Measurements from ENCODE around the gene MICU1. TPM values are rescaled to one million over a fixed set of nuclear protein-coding genes. Genes with fewer than 3 reads are reported as not detected.
"Not testable (repeated sequence)": the region's sequence is repeated elsewhere in the genome, so short reads cannot be mapped to it uniquely, and the experiment has no call there.

The MICU1 gene
- total RNA-seq, 1 donor from 2014 or later: 59.5 TPM

- no peak for ATAC-seq
- intact Hi-C loops (cut with DNase I): no loop called here
Measured at GRCh38 chr10:72421885-72422540, 203.9 kb downstream of the MICU1 start.

GRCh38 chr10:72419241-72419640, 206.6 kb downstream of the MICU1 start:
- intact Hi-C loops (cut with DNase I): no loop called here
- DNase-seq (ENCODE audit: low spot score) (no peak), ATAC-seq (no peak)

More at GRCh38 chr10:72421885-72422540, 203.9 kb downstream of the MICU1 start:
- no peak for DNase-seq (ENCODE audit: low spot score)

- ATAC-seq (no peak), DNase-seq (ENCODE audit: low spot score) (no peak)
- intact Hi-C loops (cut with DNase I): no loop called here
Measured at GRCh38 chr10:72418679-72419078, 207.2 kb downstream of the MICU1 start.

GRCh38 chr10:72417971-72418370, 207.9 kb downstream of the MICU1 start:
- DNase-seq (ENCODE audit: low spot score): no peak
- no peak for ATAC-seq
- intact Hi-C loops (cut with DNase I): no loop called here

GRCh38 chr10:72416661-72417060, 209.2 kb downstream of the MICU1 start:
- DNase-seq (ENCODE audit: low spot score) (no peak), ATAC-seq (no peak)
- intact Hi-C loops (cut with DNase I): no loop called here

GRCh38 chr10:72414642-72415041, 211.2 kb downstream of the MICU1 start:
- intact Hi-C loops (cut with DNase I): no loop called here
- DNase-seq (ENCODE audit: low spot score) (no peak), ATAC-seq (no peak)

GRCh38 chr10:72409167-72409566, 216.7 kb downstream of the MICU1 start:
- intact Hi-C loops (cut with DNase I): no loop called here
- ATAC-seq: no peak

GRCh38 chr10:72407927-72408600, 217.8 kb downstream of the MICU1 start:
- ATAC-seq (no peak), DNase-seq (ENCODE audit: low spot score) (no peak)
- intact Hi-C loops (cut with DNase I): no loop called here

More at GRCh38 chr10:72409167-72409566, 216.7 kb downstream of the MICU1 start:
- no peak for DNase-seq (ENCODE audit: low spot score)

- intact Hi-C loops (cut with DNase I): no loop called here
- ATAC-seq: no peak
- DNase-seq (ENCODE audit: low spot score): no peak
Measured at GRCh38 chr10:72407471-72407870, 218.4 kb downstream of the MICU1 start.

- intact Hi-C loops (cut with DNase I); ATAC-seq; DNase-seq (ENCODE audit: low spot score): not testable (repeated sequence)
Measured at GRCh38 chr10:72395581-72395980, 230.3 kb downstream of the MICU1 start.

- ATAC-seq (no peak), DNase-seq (ENCODE audit: low spot score) (no peak)
- intact Hi-C loops (cut with DNase I): no loop called here
Measured at GRCh38 chr10:72392571-72392970, 233.3 kb downstream of the MICU1 start.

- DNase-seq (ENCODE audit: low spot score) (no peak), ATAC-seq (no peak)
- intact Hi-C loops (cut with DNase I): no loop called here
Measured at GRCh38 chr10:72390764-72391163, 235.1 kb downstream of the MICU1 start.

GRCh38 chr10:72389716-72390115, 236.2 kb downstream of the MICU1 start:
- no peak for DNase-seq (ENCODE audit: low spot score)
- ATAC-seq: no peak
- intact Hi-C loops (cut with DNase I): no loop called here

GRCh38 chr10:72389014-72389413, 236.9 kb downstream of the MICU1 start:
- intact Hi-C loops (cut with DNase I): no loop called here
- DNase-seq (ENCODE audit: low spot score) (no peak), ATAC-seq (no peak)

GRCh38 chr10:72388062-72388461, 237.8 kb downstream of the MICU1 start:
- ATAC-seq: no peak
- intact Hi-C loops (cut with DNase I): no loop called here
- no peak for DNase-seq (ENCODE audit: low spot score)

GRCh38 chr10:72386916-72387586, 238.8 kb downstream of the MICU1 start:
- ATAC-seq (no peak), DNase-seq (ENCODE audit: low spot score) (no peak)
- intact Hi-C loops (cut with DNase I): no loop called here

GRCh38 chr10:72385724-72386123, 240.2 kb downstream of the MICU1 start:
- intact Hi-C loops (cut with DNase I): no loop called here
- DNase-seq (ENCODE audit: low spot score): no peak
- ATAC-seq: no peak

- intact Hi-C loops (cut with DNase I); ATAC-seq; DNase-seq (ENCODE audit: low spot score): not testable (repeated sequence)
Measured at GRCh38 chr10:72384982-72385381, 240.9 kb downstream of the MICU1 start.

GRCh38 chr10:72379776-72380175, 246.1 kb downstream of the MICU1 start:
- ATAC-seq (no peak), DNase-seq (ENCODE audit: low spot score) (no peak)
- intact Hi-C loops (cut with DNase I): no loop called here

GRCh38 chr10:72379062-72379461, 246.8 kb downstream of the MICU1 start:
- intact Hi-C loops (cut with DNase I): no loop called here
- DNase-seq (ENCODE audit: low spot score) (no peak), ATAC-seq (no peak)

Measured in sciatic nerve (tissue), 2 donors.